HepG2 (cell line): ENCODE data around the gene RGS14. TPM values are rescaled to one million over a fixed set of nuclear protein-coding genes. Genes with fewer than 3 reads are reported as not detected.
A peak's percentile ranks its signal among the peaks of the same experiment; 100 is the strongest.

Experiments
- CBX5 ChIP-seq: sonication (generic); formaldehyde crosslinking; IDR thresholded peaks from 2 replicates; pipeline ENCODE4 v1.4.0; 2020; ENCODE audit warnings: missing genetic modification reagents, borderline replicate concordance
- CENPBD1 ChIP-seq: sonication (generic); formaldehyde crosslinking; IDR thresholded peaks from 2 replicates; pipeline ENCODE4 v1.8.0; 2022; ENCODE audit warnings: missing genetic modification reagents, low read depth, mild to moderate bottlenecking, borderline replicate concordance
- EEA1 ChIP-seq: sonication (generic); formaldehyde crosslinking; IDR thresholded peaks from 2 replicates; pipeline ENCODE4 v1.5.1; 2020; ENCODE audit warnings: mild to moderate bottlenecking, missing genetic modification reagents, borderline replicate concordance
- HNF4G ChIP-seq, 2 experiments: sonication (generic) in 1 of 2; formaldehyde crosslinking in 1 of 2; IDR thresholded peaks; 2 replicates each; pipeline versions ENCODE4 v1.4.0 to v1.6.1; 2011 to 2020; ENCODE audit warnings: borderline replicate concordance in 2 of 2, low read depth in 2 of 2, mild to moderate bottlenecking in 2 of 2, low read length in 1 of 2, missing genetic modification reagents in 1 of 2, moderate library complexity in 1 of 2
- LBX2 ChIP-seq: sonication (generic); formaldehyde crosslinking; IDR thresholded peaks from 2 replicates; pipeline ENCODE4 v1.5.0; 2020; ENCODE audit warnings: missing genetic modification reagents, mild to moderate bottlenecking, borderline replicate concordance
- NAIF1 ChIP-seq: sonication (generic); formaldehyde crosslinking; IDR thresholded peaks from 2 replicates; pipeline ENCODE4 v1.5.0; 2020; ENCODE audit warnings: mild to moderate bottlenecking, missing genetic modification reagents, borderline replicate concordance
- NFE2L1 ChIP-seq: sonication (generic); formaldehyde crosslinking; IDR thresholded peaks from 2 replicates; pipeline ENCODE4 v1.4.0; 2020; ENCODE audit warnings: missing genetic modification reagents, mild to moderate bottlenecking, borderline replicate concordance
- SOX13 ChIP-seq, 3 experiments: fragments of 450-650 bp in 1 of 3; sonication (generic) in 1 of 3; formaldehyde crosslinking in 1 of 3; IDR thresholded peaks in 2 of 3; conservative IDR thresholded peaks in 1 of 3; 2 replicates each; pipeline versions ENCODE4 v1.5.0 to v1.6.1; 2016 to 2020; ENCODE audit warnings: antibody characterized with exemption in 1 of 3, mild to moderate bottlenecking in 1 of 3, missing compliant biosample characterization in 1 of 3, missing genetic modification reagents in 1 of 3, moderate library complexity in 1 of 3
- TARDBP ChIP-seq: sonication (generic); formaldehyde crosslinking; IDR thresholded peaks from 2 replicates; pipeline ENCODE4 v1.8.0; 2022; ENCODE audit warnings: mild to moderate bottlenecking, missing genetic modification reagents
- ZFX ChIP-seq: sonication (generic); formaldehyde crosslinking; IDR thresholded peaks from 2 replicates; pipeline ENCODE4 v1.4.0; 2020; ENCODE audit warnings: mild to moderate bottlenecking, low read depth, missing genetic modification reagents, moderate library complexity
- ZNF225 ChIP-seq: sonication (generic); formaldehyde crosslinking; IDR thresholded peaks from 2 replicates; pipeline ENCODE4 v1.4.0; 2020; ENCODE audit warnings: mild to moderate bottlenecking, missing genetic modification reagents
- ZNF234 ChIP-seq: sonication (generic); formaldehyde crosslinking; conservative IDR thresholded peaks from 2 replicates; pipeline ENCODE4 v1.5.1; 2020; ENCODE audit warnings: mild to moderate bottlenecking, missing genetic modification reagents
- ZNF407 ChIP-seq: sonication (generic); formaldehyde crosslinking; IDR thresholded peaks from one replicate; pipeline ENCODE4 v1.5.1; 2020; ENCODE audit warnings: mild to moderate bottlenecking, missing genetic modification reagents; ENCODE audit errors: not compliant biosample characterization
- ZNF441 ChIP-seq: sonication (generic); formaldehyde crosslinking; IDR thresholded peaks from 2 replicates; pipeline ENCODE4 v1.7.0; 2021; ENCODE audit warnings: missing genetic modification reagents, borderline replicate concordance
- ZNF572 ChIP-seq: sonication (generic); formaldehyde crosslinking; IDR thresholded peaks from 2 replicates; pipeline ENCODE4 v1.5.1; 2020; ENCODE audit warnings: mild to moderate bottlenecking, missing genetic modification reagents
- ZNF883 ChIP-seq: sonication (generic); formaldehyde crosslinking; IDR thresholded peaks from 2 replicates; pipeline ENCODE4 v1.5.1; 2020; ENCODE audit warnings: mild to moderate bottlenecking, missing genetic modification reagents; ENCODE audit errors: not compliant biosample characterization
- ZSCAN21 ChIP-seq: sonication (generic); formaldehyde crosslinking; IDR thresholded peaks from 2 replicates; pipeline ENCODE4 v1.8.0; 2022; ENCODE audit warnings: mild to moderate bottlenecking, missing genetic modification reagents, moderate library complexity, borderline replicate concordance
- polyA plus RNA-seq, 8 experiments: library from polyadenylated mRNA; depleted of rRNA in 3 of 8; stranded (reverse) in 7 of 8; unstranded in 1 of 8; fragments of >200 nt; fragmentation: Illumina TruSeq in 4 of 8; extraction: Trizol in 4 of 8; gene quantifications; 2 replicates each; pipeline versions ENCODE4 v1.2.1 to v1.2.3, GENCODE V29; 2011 to 2016; ENCODE audit warnings: low read depth in 4 of 8, missing spikeins in 1 of 8, mixed read lengths in 1 of 8; ENCODE audit not compliant: insufficient read depth in 1 of 8
- total RNA-seq, 5 experiments: library from RNA; depleted of rRNA; stranded (reverse); fragments of >200 nt; fragmentation: Illumina TruSeq; extraction: Trizol; gene quantifications; 2 replicates each; pipeline ENCODE4 v1.2.3, GENCODE V29; 2016; ENCODE audit warnings: low read depth in 1 of 5

The RGS14 gene
- total and polyA plus RNA-seq, 2 of the 13 experiments (the other 11 are each of a cell fraction or from before 2014, with no cell fraction given), result 11.1 to 17.2 TPM

GRCh38 chr5:177362610-177363507 lies 5.1 kb downstream of the RGS14 start (continued):
- TF ChIP-seq ZNF407, result peak; percentile 72
- no peak for TF ChIP-seq LBX2
- 0 out of 2 replicates have a peak, but pooled peaks have one; percentile 31 for TF ChIP-seq ZNF572 (CRISPR knock-in tag)
- peak; percentile 39 for TF ChIP-seq ZNF883 (CRISPR knock-in tag)
- peak; percentile 15; the same call in 1 of the 2 replicates for TF ChIP-seq ZNF441 (CRISPR knock-in tag)
- TF ChIP-seq ZSCAN21 (CRISPR knock-in tag), result no peak
- no peak for TF ChIP-seq ZNF234 (CRISPR knock-in tag)
- TF ChIP-seq CBX5 (CRISPR knock-in tag), result peak; percentile 20; the same call in 1 of the 2 replicates
- TF ChIP-seq SOX13 (IDR thresholded peaks at IDR 0.05), result peak; percentile 26; the same call in 1 of the 2 replicates
- TF ChIP-seq SOX13 (CRISPR knock-in tag; conservative IDR thresholded peaks at IDR 0.05 in 1 of 2, IDR thresholded peaks at IDR 0.05 in 1 of 2), result no peak
- TF ChIP-seq CENPBD1 (CRISPR knock-in tag), result no peak
- no peak for TF ChIP-seq EEA1 (CRISPR knock-in tag)
- peak; percentile 41; the same call in 1 of the 2 replicates for TF ChIP-seq ZFX (CRISPR knock-in tag)
- no peak for TF ChIP-seq NFE2L1 (CRISPR knock-in tag)
- no peak for TF ChIP-seq HNF4G (IDR thresholded peaks at IDR 0.05; ENCODE audit: borderline replicate concordance, low read depth, low read length)
- TF ChIP-seq HNF4G (CRISPR knock-in tag; IDR thresholded peaks at IDR 0.05; ENCODE audit: borderline replicate concordance, low read depth), result no peak
- TF ChIP-seq TARDBP, result 0 out of 2 replicates have a peak, but pooled peaks have one; percentile 13
- TF ChIP-seq ZNF225, result no peak
- no peak for TF ChIP-seq NAIF1 (CRISPR knock-in tag)
